ENCODE measurements around the gene ADCY9.

DNA sequence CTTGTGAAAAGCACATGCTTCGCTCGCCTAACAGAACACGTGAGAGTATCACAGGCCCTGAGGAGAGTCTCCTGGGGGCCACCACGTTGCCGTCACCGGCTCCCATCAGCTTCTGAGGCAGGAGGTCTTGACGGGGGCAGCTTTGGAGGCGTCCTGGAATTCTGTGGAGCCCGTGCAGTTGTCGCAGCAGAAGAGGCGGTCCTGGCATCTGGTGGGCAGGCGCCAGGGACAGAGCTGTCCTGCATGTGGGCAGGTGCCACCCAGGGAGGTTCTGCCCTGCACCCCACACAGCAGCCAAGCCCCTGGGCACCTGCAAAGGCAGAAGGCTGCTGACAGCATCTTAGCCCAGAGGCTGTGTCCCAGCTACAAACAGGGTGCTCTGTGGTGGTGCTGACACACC is 136.7 kb downstream of the ADCY9 start:
- TF ChIP-seq, protein P1, sequence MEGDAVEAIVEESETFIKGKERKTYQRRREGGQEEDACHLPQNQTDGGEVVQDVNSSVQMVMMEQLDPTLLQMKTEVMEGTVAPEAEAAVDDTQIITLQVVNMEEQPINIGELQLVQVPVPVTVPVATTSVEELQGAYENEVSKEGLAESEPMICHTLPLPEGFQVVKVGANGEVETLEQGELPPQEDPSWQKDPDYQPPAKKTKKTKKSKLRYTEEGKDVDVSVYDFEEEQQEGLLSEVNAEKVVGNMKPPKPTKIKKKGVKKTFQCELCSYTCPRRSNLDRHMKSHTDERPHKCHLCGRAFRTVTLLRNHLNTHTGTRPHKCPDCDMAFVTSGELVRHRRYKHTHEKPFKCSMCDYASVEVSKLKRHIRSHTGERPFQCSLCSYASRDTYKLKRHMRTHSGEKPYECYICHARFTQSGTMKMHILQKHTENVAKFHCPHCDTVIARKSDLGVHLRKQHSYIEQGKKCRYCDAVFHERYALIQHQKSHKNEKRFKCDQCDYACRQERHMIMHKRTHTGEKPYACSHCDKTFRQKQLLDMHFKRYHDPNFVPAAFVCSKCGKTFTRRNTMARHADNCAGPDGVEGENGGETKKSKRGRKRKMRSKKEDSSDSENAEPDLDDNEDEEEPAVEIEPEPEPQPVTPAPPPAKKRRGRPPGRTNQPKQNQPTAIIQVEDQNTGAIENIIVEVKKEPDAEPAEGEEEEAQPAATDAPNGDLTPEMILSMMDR (IDR thresholded peaks at IDR 0.05), result no peak
- TF ChIP-seq POLR2A (IDR thresholded peaks at IDR 0.05), result no peak

Measured in lower leg skin (tissue), 3 donors.